ENCODE data around the gene STAC. TPM values are rescaled to one million over a fixed set of nuclear protein-coding genes. Genes with fewer than 3 reads are reported as not detected.
"Not testable (repeated sequence)": the region's sequence is repeated elsewhere in the genome, so short reads cannot be mapped to it uniquely, and the experiment has no call there.

The STAC gene
- total RNA-seq, 1 donor from 2014 or later, result 0.18 TPM

- Mint-ChIP-seq H3K9me3 (ENCODE audit: unreplicated experiment) (no peaks in the 10 kb centered on the region), H3K27me3 (ENCODE audit: unreplicated experiment) (peaks cover 2% of the 10 kb centered on the region), H3K36me3 (ENCODE audit: low read depth, unreplicated experiment) (no peaks in the 10 kb centered on the region)
These were observed 180.4 kb downstream of the STAC start for GRCh38 chr3:36560685-36561084.

GRCh38 chr3:36561601-36562000 is 181.3 kb downstream of the STAC start:
- Mint-ChIP-seq H3K36me3 (ENCODE audit: low read depth, unreplicated experiment) (no peaks in the 10 kb centered on the region), H3K27me3 (ENCODE audit: unreplicated experiment) (peaks cover 2% of the 10 kb centered on the region), H3K27ac (ENCODE audit: unreplicated experiment) (no peak overlapping the region), H3K4me3 (ENCODE audit: unreplicated experiment) (no peak overlapping the region), H3K4me1 (ENCODE audit: unreplicated experiment) (no peaks in the 10 kb centered on the region), H3K9me3 (ENCODE audit: unreplicated experiment) (no peaks in the 10 kb centered on the region)
- TF ChIP-seq CTCF (IDR thresholded peaks at IDR 0.05; ENCODE audit: unreplicated experiment), result no peak
- DNase-seq (ENCODE audit: low spot score), result no peak

More at GRCh38 chr3:36560685-36561084, 180.4 kb downstream of the STAC start:
- Mint-ChIP-seq H3K4me3 (ENCODE audit: unreplicated experiment) (no peak overlapping the region), H3K27ac (ENCODE audit: unreplicated experiment) (no peak overlapping the region), H3K4me1 (ENCODE audit: unreplicated experiment) (no peaks in the 10 kb centered on the region)
- no peak for DNase-seq (ENCODE audit: low spot score)
- TF ChIP-seq CTCF (IDR thresholded peaks at IDR 0.05; ENCODE audit: unreplicated experiment), result no peak

- H3K27ac Mint-ChIP-seq (ENCODE audit: unreplicated experiment), result no peak overlapping the region
- H3K27me3 Mint-ChIP-seq (ENCODE audit: unreplicated experiment), result peaks cover 2% of the 10 kb centered on the region
- H3K36me3 Mint-ChIP-seq (ENCODE audit: low read depth, unreplicated experiment), result no peaks in the 10 kb centered on the region
- H3K4me1 Mint-ChIP-seq (ENCODE audit: unreplicated experiment), result no peaks in the 10 kb centered on the region
- H3K4me3 Mint-ChIP-seq (ENCODE audit: unreplicated experiment), result no peak overlapping the region
- no peak for TF ChIP-seq CTCF (IDR thresholded peaks at IDR 0.05; ENCODE audit: unreplicated experiment)
- DNase-seq (ENCODE audit: low spot score), result no peak
- H3K9me3 Mint-ChIP-seq (ENCODE audit: unreplicated experiment), result no peaks in the 10 kb centered on the region
These were observed 182.6 kb downstream of the STAC start for GRCh38 chr3:36562945-36563344.

- Mint-ChIP-seq H3K4me3 (ENCODE audit: unreplicated experiment) (no peak overlapping the region), H3K27me3 (ENCODE audit: unreplicated experiment) (no peaks in the 10 kb centered on the region), H3K36me3 (ENCODE audit: low read depth, unreplicated experiment) (no peaks in the 10 kb centered on the region), H3K4me1 (ENCODE audit: unreplicated experiment) (no peaks in the 10 kb centered on the region), H3K27ac (ENCODE audit: unreplicated experiment) (no peak overlapping the region), H3K9me3 (ENCODE audit: unreplicated experiment) (no peaks in the 10 kb centered on the region)
- no peak for DNase-seq (ENCODE audit: low spot score)
- TF ChIP-seq CTCF (IDR thresholded peaks at IDR 0.05; ENCODE audit: unreplicated experiment), result no peak
These were observed 194.9 kb downstream of the STAC start for GRCh38 chr3:36575241-36575640.

GRCh38 chr3:36578418-36578817 is 198.1 kb downstream of the STAC start:
- H3K27me3 Mint-ChIP-seq (ENCODE audit: unreplicated experiment); H3K4me3 Mint-ChIP-seq (ENCODE audit: unreplicated experiment): not testable (repeated sequence)

GRCh38 chr3:36579746-36580145 is 199.4 kb downstream of the STAC start:
- H3K4me1 Mint-ChIP-seq (ENCODE audit: unreplicated experiment), result no peaks in the 10 kb centered on the region
- H3K27me3 Mint-ChIP-seq (ENCODE audit: unreplicated experiment), result no peaks in the 10 kb centered on the region
- TF ChIP-seq CTCF (IDR thresholded peaks at IDR 0.05; ENCODE audit: unreplicated experiment), result no peak
- no peaks in the 10 kb centered on the region for H3K36me3 Mint-ChIP-seq (ENCODE audit: low read depth, unreplicated experiment)
- H3K9me3 Mint-ChIP-seq (ENCODE audit: unreplicated experiment), result no peaks in the 10 kb centered on the region
- no peak overlapping the region for H3K27ac Mint-ChIP-seq (ENCODE audit: unreplicated experiment)
- H3K4me3 Mint-ChIP-seq (ENCODE audit: unreplicated experiment), result no peak overlapping the region
- DNase-seq (ENCODE audit: low spot score), result no peak

More at GRCh38 chr3:36578418-36578817, 198.1 kb downstream of the STAC start:
- not testable (repeated sequence) for H3K36me3 Mint-ChIP-seq (ENCODE audit: low read depth, unreplicated experiment); H3K9me3 Mint-ChIP-seq (ENCODE audit: unreplicated experiment); H3K27ac Mint-ChIP-seq (ENCODE audit: unreplicated experiment); H3K4me1 Mint-ChIP-seq (ENCODE audit: unreplicated experiment); DNase-seq (ENCODE audit: low spot score)

All from endothelial cell (in vitro differentiated cells).